ENCODE results near the gene ZBTB7C.

ZBTB7C gene

DNA sequence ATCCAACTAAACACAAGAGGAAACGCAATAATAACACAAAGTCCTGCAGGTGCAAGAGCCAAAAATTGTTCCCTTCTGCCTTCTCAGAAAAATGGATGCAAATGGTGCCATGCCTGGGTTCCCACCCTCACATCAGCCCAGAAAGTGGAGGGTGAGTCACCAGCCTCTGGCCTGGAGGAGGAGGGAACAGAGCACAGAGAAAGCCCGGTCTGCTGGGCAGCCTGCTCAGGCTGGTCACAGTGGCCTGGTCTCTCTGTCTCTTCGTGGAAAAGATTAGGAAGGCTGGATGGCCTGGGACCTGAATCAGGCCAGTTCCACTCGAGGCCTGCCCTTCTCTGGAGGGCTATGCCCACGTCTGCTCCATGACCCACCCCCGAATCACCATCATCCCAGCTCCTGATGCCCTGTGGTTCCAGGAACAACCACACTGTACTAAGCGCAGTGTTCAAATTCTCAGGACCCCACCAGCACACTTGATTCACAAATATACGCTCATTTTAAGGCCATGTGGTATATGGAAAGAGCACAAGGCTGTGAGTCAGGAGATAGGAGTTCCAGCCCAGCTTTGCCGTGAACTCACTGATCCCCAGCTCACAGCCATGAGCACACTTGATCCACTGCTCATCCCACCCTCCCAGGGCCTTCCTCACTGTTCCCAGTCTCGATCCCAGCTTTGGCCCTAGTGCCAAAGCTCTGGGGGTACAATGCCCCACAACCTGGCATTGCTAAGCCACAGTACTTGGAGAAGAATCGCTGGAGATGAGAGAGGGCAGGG, 82.1 kb downstream of the ZBTB7C start:
- no peak overlapping the region for H3K4me3 ChIP-seq (ENCODE audit: low read depth, low read length)

DNA sequence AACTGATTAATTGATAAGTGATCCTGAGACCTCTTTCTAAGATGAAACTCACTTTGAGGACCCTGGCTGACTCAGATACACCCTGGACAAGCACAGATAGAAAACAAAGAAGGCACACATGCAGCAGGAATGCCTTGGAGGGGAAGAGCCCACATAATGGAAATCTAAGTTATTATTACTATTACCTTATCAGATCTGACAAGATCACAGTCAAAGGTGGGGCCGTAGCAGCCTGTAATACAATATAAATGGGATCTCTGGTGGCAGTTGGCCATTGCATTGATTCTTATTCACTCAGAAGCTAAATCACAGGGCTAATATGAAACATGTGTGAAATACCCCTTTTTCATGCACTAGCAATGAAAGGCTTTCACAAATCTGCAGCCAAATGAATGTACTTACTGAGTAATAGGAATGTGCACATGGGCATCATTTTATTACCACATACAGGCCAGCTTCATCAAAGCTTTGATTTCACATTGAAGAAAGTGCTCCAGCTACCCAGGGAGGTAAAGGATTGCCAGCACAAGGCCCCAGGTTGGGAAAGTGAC, 84.0 kb downstream of the ZBTB7C start:
- no peak overlapping the region for H3K4me3 ChIP-seq (ENCODE audit: low read depth, low read length)

DNA sequence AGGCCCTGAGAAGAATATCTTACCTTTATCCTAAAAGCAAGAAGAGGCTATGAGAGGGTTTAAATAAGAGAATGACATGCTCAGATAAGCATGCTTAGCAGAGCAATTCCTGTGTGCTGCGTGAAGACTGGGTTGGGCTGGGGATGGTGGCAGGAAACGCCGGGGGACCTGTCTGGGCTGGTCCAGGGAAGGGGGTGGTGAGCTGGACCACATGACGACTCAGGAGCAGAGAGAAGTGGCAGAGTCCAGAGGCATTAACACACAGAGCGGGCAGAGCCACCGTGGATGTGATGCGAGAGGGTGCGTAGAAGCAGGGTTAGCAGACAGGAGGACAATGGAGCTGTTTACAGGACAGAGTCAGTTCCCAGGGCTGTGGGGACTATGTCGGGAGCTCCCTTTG, 84.5 kb downstream of the ZBTB7C start:
- no peak overlapping the region for H3K4me3 ChIP-seq (ENCODE audit: low read depth, low read length)

DNA sequence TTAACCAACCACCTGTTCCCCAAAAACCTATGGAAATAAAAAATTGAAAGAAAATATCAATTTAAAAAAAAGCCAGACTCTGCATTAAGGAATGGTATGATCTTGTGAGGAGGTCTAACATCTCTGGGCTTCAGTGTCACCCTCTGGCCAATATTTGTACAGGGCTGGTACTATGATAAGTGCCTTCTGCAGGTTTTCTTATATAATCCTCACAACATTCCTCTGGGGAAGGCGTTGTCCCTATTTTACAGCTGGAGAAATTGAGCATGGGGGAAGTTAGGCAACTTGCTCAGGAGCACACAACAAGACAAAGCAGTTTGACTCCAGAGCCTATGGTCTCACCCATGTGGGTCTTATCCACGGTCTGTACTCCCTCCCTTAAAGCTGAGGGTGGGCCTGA, 86.0 kb downstream of the ZBTB7C start:
- no peak overlapping the region for H3K4me3 ChIP-seq (ENCODE audit: low read depth, low read length)

DNA sequence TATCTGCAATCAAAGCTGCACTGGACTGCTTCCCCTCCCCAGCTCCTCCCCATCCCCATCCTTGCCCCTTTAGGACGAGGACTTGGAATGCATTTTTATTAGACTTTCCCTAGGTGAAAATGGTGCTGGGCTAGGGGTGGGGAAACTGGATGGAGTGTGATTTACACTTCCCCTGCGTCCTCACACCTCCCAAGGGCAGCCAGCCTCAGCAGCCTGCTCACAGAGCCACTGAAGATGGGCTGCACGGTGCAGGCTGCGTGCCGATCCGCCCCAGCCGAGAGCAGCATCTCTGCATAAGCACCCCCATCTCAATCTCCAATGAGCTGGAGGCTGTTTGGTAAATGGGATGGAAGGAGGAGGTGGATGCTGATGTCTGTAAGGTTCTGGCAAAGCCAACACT, 87.6 kb downstream of the ZBTB7C start:
- no peak overlapping the region for H3K4me3 ChIP-seq (ENCODE audit: low read depth, low read length)

DNA sequence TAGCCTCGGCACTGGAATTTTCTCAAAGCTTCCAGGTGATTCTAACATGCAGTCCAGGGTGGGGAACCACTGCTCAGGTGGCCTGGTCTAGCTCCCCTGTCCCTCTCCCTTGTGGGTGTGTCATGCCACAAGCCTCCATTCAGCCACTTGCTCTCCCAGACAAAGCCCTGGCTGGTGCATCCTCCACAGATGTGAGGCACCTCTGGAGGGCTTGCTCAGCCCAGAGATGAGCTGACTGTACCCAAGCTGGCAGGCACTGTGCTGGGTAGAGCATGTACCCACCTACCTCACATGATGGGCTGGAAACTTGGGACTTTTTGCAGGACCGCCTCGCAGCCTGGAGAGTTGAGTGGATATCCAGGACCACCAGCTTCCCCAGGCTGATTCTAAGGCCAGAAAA, 88.1 kb downstream of the ZBTB7C start:
- H3K4me3 ChIP-seq (ENCODE audit: low read depth, low read length): no peak overlapping the region

DNA sequence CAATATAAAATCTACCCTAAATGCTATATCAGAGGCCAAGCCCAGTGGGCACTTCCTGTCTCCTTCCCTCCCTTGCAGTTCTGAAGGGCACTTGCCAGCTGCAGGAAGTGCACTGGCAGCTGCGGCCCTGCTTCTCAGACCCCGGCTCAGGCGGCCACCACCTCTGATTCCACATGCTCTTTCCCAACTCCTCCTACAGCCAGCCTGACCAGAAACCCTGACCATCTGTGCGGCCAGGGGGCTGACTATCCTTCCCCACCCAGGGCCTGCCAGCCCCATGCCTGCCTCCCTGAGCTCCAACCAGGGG, 88.6 kb downstream of the ZBTB7C start:
- no peak overlapping the region for H3K4me3 ChIP-seq (ENCODE audit: low read depth, low read length)

DNA sequence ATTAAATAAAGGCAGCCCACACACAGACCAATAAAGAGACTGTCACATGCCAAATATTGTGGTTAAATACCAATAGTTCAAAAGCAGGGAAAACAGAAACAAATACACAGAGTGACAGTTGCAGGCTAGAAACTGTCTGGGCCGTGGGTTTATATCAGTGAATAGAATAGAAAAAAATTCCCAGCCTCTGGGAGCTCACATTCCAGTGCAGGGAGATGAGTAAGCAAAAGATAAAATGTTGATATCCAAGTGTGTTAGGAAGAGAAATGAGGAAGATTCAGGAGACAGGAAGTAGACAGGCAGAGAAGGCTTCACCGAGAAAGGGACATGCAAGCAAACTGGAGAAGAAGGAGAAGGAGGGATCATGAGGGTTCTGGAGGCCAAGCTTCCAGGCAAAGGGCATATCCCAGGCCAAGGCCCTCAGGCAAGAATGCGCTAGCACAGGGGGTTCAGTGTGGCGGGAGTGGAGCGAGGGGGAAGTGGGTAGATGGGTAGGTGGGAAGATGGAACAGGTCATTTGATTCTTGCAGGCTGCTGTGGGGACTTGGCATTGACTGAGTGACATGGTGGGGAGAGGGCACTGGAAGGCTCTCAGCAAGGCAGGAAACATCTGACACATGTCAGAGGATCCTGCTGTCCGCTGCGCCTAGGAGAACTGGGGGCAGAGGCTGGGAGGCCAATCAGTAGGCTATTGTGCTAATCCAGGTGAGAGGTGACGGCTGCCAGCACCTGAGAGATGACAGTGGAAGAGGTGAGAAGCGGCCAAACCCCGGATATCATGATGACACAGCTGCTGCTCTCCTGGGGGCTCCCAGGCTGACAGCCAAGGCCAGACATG, 89.2 kb downstream of the ZBTB7C start:
- no peak overlapping the region for H3K4me3 ChIP-seq (ENCODE audit: low read depth, low read length)

DNA sequence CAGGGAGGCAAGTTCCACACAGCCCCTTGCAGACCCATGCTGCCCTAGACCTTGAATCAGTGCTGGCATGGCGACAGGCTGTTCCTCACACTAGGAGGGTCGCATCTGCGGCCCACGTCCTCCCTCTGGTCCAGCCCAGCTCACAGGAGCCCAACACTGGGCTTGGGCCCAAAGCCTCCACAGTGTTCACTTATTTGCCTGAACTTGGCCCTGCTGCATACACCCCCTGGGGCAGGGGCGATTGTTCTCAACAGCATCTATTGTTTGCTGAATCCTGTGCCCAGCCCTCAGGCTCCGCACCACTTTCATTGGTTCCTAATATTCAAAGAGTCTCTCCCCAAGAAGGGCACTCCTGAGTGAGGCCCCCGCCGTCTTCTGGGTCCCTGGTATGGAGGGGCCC, 90.7 kb downstream of the ZBTB7C start:
- H3K4me3 ChIP-seq (ENCODE audit: low read depth, low read length): no peak overlapping the region

DNA sequence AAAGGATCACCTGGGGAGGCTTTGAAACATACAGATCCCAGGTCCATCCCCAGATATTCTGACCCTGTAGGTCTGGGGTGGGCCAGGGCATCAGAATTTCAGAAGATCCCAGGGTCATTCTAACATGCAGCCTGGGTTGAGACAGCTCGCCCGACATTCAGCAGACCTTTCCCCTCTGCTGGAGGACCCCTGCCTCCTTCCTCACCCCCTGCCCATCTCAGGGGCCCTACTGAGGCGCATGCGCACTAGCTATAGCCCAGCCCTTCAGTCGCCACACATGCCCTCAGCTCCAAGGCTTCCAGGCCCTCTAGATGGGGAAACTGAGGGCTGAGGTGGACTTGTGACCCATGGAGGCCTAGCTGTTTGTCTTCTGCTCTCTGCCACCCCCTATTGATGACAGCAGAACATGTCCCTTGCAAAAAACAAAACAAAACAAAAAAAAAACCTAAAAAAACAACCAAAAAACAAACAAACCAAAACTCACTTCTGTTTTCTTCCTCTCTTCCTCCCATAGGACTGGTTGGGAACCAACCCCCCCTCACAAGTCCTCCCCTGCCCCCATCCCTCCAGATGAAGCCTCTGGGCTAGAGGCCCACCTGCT, 91.3 kb downstream of the ZBTB7C start:
- no peak overlapping the region for H3K4me3 ChIP-seq (ENCODE audit: low read depth, low read length)

DNA sequence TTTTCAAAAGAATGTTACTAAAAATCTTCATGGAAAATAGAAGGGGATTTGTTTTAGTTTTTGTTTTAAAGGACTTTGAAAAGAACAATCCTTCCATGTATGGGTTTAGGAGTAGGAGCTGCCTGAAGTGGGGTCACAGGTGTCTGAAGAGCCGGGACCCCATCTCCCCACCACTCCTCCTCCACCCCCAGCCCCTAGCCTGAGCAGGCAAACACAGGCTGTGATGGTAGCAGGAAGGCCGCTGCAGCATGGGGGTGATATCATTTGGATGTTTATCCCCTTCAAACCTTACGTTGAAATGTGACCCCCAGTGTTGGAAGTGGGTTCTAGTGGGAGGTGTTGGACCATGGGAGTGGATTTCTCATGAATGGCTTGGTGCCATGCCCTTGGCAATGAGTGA, 93.0 kb downstream of the ZBTB7C start:
- H3K4me3 ChIP-seq (ENCODE audit: low read depth, low read length): no peak overlapping the region

DNA sequence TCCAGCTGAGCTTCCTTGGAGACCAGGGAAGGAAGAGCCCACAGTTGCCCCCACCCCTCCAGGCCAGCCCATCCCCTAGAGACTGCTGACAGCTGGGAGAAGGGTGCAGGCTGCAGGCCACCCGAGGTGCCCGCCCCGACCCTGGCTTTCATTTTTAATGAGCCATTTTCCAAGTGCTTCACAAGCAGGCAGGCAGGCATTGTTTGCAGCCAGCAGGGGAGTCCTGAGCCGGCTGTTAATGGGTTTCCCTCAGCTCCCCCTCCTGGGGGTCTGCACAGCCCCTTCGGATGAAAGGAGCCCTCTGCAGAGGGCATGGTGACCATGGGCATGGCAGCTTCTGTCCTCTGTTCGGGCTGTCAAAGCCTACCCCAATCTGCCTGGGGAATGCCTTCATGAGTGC, 94.5 kb downstream of the ZBTB7C start:
- no peak overlapping the region for H3K4me3 ChIP-seq (ENCODE audit: low read depth, low read length)

DNA sequence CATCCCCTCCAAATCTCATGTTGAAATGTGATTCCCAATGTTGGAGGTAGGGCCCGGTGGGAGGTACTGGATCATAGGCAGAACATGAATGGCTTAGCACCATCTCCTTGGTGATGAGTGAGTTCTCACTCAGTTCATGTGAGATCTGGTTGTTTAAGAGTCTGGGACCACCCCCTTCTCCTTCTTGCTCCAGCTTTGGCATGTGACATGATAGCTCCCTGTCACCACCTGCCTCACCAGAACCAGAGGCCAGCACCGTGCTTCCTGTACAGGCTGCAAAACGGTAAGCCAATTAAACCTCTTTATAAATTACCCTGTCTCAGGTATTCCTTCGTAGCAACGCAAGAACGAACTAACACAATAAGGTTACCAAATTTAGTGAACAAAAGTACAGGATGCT, 95.4 kb downstream of the ZBTB7C start:
- H3K4me3 ChIP-seq (ENCODE audit: low read depth, low read length): no peak overlapping the region

DNA sequence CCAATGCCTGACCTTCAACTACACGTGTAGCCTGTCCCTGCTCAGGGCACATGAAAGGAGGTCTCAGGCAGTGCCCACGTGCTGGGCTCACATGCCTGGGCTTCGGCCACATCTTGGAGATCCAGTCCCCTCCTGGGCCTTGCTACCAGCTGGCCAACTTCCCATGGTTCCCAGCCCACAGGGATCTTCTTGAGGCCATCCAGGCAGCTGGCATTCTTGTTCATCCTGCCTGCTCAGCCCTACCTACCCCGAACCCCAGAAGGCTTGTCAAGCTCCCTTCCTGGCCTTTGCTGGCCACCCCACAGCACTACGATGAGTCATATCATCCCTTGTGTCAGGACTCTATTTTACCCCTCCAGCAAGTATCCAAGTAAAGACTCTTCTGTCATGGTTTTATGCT, 97.1 kb downstream of the ZBTB7C start:
- no peak overlapping the region for H3K4me3 ChIP-seq (ENCODE audit: low read depth, low read length)

DNA sequence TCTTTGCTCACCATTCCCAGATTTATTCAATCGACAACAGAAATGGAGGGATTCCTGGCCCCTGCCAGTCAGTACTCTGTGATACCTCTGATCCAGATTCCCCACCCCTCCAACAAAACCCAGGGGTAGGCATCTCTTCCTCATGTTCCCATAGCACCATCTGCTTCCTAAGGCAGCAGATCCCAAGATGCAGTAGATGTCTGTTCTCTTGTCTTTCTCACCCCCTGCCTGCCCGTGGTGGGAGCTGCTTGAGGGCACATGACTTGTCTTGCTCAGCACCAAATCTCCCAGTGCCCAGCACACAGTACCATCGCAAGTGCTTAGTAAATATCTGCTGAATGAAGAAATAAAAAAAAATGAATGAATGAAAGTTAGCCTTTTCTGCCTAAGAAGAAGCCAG, 98.2 kb downstream of the ZBTB7C start:
- H3K4me3 ChIP-seq (ENCODE audit: low read depth, low read length): no peak overlapping the region

DNA sequence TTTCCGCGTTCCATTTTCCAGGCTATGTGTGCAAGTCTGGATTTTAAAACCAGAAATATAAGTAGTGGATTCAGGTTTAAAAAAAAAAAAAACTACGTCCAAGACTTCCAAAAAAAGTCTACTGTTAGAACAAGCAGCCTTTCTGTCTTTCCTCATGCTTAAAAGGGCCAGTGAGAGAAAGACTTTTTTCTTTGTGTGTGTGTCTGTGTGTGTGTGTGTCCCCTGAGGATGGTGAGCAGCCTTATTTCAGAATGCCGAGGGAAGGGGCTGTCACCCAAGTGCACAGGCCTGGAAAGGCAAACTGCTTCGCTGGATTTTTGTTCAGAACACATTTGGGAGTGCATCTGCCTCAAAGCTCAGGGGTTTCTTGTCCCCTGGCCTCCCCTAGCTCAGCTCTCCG, 98.8 kb downstream of the ZBTB7C start:
- H3K4me3 ChIP-seq (ENCODE audit: low read depth, low read length): no peak overlapping the region

DNA sequence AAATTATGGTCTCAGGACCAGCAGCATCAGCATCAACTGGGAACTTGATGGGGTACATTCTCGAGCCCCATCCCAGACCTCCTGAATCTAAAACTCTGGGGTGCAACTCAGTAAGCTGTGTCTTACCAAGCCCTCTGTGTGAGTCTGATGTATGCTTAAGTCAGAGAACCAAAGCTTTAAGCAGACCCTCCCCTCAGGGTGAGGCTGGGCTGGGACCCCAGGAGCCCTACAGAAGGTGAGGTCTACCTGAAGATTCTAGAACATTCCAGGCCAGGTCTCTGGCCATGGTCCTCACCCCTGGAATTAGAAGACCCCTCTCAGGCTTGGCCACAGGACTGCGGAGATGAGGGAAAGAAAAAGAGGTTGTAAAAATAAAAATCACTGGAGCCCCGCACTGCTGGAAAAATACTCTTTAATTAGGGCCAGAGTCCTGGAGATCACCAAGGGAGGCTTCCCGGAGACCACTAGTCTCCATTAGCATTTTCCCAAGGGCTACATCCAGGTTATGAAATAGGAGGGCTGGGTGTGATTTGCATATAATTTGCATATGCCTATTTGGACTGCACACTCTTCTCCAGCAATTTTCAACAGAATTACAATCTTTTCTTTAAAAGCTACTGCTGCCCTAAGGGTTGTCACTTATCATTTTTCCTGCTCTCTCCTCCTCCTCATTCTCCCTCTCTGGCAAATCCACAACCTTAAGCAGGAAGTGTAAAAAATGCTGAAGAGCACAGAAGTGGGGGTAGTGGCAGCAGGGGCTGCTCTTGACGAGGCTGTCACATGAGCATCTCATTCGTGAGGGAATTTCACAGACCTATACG, 100.2 kb downstream of the ZBTB7C start:
- H3K4me3 ChIP-seq (ENCODE audit: low read depth, low read length): no peak overlapping the region

DNA sequence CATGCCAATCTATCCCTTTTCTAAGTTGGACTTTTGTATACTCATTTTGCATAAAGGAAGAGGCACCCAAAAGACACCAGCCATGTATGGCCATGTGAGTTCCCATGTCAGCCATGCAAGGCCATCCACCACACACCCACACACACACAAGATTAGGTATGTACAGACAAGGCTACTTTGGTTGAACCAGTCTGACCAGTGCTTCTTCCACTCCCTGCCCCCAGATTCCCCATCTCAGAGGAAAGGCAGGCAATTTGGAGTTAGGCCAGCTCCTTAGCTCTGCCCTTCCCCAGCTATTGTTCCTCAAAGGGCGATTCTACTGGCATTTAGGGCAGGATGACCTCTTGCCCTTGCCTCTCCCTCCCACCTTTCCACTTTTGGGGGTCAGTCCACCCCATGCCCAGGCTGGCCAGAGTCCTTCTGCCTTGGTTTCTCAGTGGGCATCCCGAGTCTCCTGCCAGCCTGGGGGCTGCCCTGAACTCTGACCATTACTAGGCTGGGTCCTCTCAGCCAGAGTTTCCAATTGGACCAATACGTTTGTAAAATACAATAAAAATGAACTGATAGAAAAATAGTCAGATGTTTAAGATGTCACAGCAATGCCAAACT, 101.1 kb downstream of the ZBTB7C start:
- H3K4me3 ChIP-seq (ENCODE audit: low read depth, low read length): no peak overlapping the region

DNA sequence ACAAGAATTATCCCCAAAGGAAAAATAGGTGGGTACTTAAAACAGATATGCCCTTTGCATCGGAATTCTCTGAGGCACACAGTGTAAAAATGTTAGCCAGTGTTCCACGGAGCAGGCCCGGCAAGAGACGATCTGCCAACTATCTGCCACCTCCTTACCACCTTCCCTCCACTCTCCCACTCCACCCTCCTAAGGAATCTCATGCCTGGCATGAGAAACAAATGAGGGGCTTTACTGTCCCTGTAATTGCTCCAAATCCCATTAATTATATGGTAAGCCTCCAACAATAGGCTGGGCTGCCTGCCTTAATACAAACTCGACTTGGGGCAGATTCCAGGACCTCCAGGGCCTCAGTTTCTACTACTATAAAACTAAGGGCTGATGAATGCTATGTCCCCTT, 102.3 kb downstream of the ZBTB7C start:
- no peak overlapping the region for H3K4me3 ChIP-seq (ENCODE audit: low read depth, low read length)

DNA sequence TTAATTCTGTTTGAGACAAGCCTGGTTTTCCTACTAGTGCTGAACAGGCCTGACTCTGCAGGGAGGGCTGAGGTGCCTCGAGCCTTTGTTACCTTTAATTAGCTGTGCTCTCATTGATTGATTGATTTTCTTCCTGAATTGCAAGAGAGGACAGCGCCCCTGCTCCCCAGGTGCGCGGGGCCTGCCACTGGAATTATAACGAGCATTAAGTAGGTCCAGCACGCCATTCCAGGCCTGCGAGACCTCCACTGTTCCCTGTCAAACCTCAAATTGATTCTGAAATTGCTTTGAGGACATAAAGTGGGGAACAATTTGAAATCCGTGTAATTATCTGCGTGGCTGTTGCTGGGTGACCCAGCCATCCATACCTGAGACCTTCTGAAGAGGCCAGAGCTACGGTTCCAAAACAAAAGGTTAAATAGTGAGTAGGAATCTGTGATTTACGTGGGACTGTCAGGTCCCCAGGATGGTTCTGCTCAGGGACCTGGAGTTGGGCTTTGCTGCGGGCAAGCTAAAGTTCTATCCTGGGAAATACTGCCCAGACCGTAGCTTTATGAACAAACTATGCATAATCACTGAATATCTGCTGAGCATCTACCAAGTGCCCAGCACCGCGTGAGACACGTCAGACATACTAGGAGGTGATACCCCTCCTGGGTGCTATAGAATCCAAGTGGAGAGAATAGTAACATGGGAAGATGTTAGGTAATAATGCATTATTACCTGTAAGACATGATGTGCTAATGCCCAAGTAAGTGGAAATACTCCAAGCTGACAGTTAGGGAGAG, 104.1 kb downstream of the ZBTB7C start:
- no peak overlapping the region for H3K4me3 ChIP-seq (ENCODE audit: low read depth, low read length)

Measured in iPS-11a (cell line).